Glutamatergic neuron (in vitro differentiated cells): ENCODE data around the gene PRDM16. TPM values are rescaled to one million over a fixed set of nuclear protein-coding genes. Genes with fewer than 3 reads are reported as not detected.

Source experiments
- DNase-seq: peaks from one replicate; pipeline ENCODE4 v3.0.0; 2022
- H3K27ac Mint-ChIP-seq: one replicate; pipeline ENCODE4 v1.8.0; 2020; ENCODE audit warnings: mild to moderate bottlenecking, mixed read lengths, inconsistent platforms; ENCODE audit not compliant: unreplicated experiment
- H3K27me3 Mint-ChIP-seq: one replicate; pipeline ENCODE4 v1.8.0; 2020; ENCODE audit warnings: mild to moderate bottlenecking, moderate library complexity, mixed read lengths, inconsistent platforms; ENCODE audit not compliant: unreplicated experiment
- H3K36me3 Mint-ChIP-seq: one replicate; pipeline ENCODE4 v1.8.0; 2020; ENCODE audit warnings: mild to moderate bottlenecking, mixed read lengths, inconsistent platforms; ENCODE audit not compliant: unreplicated experiment
- H3K4me1 Mint-ChIP-seq: one replicate; pipeline ENCODE4 v1.8.0; 2020; ENCODE audit warnings: mild to moderate bottlenecking, low read depth, mixed read lengths, inconsistent platforms; ENCODE audit not compliant: unreplicated experiment
- H3K4me3 Mint-ChIP-seq: one replicate; pipeline ENCODE4 v1.8.0; 2020; ENCODE audit warnings: mild to moderate bottlenecking, mixed read lengths, inconsistent platforms; ENCODE audit not compliant: unreplicated experiment
- H3K9me3 Mint-ChIP-seq: one replicate; pipeline ENCODE4 v1.8.0; 2020; ENCODE audit warnings: mild to moderate bottlenecking, moderate library complexity, mixed read lengths, inconsistent platforms; ENCODE audit not compliant: unreplicated experiment
- total RNA-seq: library from RNA; stranded (reverse); fragmentation: NEBNext Ultra II Directional; extraction: Animal tissue kit (Norgen Biotek cat#: 25700); gene quantifications from one replicate; pipeline ENCODE4 v1.2.1, GENCODE V29; 2021; ENCODE audit not compliant: unreplicated experiment
- TF ChIP-seq, protein P1 (sequence below): fragments of 200-600 bp; sonication (generic); IDR thresholded peaks from one replicate; pipeline ENCODE4 v1.5.0; 2021; ENCODE audit not compliant: partially characterized antibody, unreplicated experiment

The PRDM16 gene
- total RNA-seq, 1 donor from 2014 or later = 0.07 TPM

DNA sequence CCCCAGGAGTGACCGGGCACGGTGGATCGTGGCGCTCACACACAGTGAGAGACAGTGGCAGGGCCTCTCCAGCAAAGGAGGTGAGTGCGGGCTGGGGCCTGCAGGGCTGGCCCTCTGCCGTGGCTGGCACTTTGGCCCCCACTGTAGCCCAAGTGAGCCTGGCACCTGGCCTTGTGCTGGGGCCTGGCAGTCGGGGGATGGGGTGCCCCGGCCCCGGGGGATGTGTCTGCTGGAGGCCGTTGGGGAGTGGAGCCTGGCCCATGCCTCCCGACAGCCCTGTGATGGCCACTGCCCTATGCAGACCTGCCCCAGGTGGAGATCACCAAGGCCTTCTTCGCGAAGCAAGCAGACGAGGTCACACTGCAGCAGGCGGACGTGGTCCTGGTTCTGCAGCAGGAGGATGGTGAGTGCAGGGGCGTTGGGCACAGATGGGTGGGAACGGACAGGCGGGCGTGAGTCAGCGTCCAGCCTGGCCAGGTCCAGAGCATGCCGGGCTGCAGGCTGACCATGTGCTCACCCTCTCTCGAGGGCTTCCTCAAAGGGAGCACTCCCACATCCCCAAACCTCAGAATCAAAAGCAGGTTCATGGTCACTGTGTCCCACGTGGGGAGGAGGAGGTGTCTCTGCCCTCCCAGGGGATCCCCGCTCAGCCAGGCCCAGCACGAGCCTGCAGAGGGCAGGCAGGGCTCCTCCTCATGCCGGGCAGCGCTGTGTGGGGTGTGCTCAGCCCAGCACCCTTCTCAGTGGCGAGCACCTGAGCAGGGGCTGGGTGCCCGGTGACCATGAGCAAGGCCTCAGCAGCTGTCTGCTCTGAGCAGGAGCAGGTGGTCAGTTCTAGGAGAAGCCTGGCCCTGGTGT lies 410.7 kb downstream of the PRDM16 start:
- no peaks in the 10 kb centered on the region for H3K36me3 Mint-ChIP-seq
- TF ChIP-seq, protein P1, sequence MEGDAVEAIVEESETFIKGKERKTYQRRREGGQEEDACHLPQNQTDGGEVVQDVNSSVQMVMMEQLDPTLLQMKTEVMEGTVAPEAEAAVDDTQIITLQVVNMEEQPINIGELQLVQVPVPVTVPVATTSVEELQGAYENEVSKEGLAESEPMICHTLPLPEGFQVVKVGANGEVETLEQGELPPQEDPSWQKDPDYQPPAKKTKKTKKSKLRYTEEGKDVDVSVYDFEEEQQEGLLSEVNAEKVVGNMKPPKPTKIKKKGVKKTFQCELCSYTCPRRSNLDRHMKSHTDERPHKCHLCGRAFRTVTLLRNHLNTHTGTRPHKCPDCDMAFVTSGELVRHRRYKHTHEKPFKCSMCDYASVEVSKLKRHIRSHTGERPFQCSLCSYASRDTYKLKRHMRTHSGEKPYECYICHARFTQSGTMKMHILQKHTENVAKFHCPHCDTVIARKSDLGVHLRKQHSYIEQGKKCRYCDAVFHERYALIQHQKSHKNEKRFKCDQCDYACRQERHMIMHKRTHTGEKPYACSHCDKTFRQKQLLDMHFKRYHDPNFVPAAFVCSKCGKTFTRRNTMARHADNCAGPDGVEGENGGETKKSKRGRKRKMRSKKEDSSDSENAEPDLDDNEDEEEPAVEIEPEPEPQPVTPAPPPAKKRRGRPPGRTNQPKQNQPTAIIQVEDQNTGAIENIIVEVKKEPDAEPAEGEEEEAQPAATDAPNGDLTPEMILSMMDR = no peak
- H3K4me3 Mint-ChIP-seq = no peak overlapping the region
- H3K27ac Mint-ChIP-seq = no peak overlapping the region
- DNase-seq = no peak
- H3K9me3 Mint-ChIP-seq = no peaks in the 10 kb centered on the region
- H3K27me3 Mint-ChIP-seq = peaks cover 3% of the 10 kb centered on the region
- H3K4me1 Mint-ChIP-seq = no peaks in the 10 kb centered on the region

DNA sequence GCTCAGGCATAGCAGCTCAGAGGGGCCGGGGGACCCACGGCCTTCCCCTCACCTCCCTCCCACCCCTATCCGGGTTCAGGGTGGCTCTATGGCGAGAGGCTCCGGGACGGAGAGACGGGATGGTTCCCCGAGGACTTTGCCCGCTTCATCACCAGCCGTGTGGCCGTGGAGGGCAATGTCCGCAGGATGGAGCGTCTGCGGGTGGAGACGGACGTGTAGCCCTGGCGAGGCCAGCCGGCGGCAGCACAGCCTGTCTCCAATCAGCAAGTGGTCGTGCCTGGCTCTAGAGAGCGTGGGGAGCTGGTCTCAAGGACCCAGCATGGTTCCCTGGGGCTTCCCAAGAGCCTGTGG lies 411.3 kb downstream of the PRDM16 start:
- no peaks in the 10 kb centered on the region for H3K4me1 Mint-ChIP-seq
- DNase-seq = no peak

DNA sequence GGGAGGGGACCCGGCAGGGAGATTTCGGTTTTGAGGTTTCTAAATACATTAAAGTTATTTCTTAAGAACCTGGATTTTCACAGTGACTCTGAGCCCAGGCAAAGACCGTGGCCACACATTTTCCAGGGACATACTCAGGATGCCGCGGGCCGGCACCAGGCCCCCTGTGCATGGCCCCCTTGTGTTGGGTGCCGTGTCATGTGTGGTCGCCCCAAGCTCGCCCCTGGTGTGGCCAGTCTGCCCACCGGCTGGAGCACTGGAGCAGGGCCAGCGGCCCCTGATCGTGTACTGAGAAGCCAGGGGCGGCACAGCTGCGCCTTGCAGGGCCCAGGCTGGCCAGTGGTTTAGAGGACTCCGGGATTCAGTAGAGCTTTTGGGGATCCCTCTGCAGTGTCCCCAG lies 412.0 kb downstream of the PRDM16 start:
- H3K27ac Mint-ChIP-seq = no peak overlapping the region
- TF ChIP-seq, protein P1 = no peak
- no peaks in the 10 kb centered on the region for H3K36me3 Mint-ChIP-seq
- H3K4me1 Mint-ChIP-seq = no peaks in the 10 kb centered on the region
- no peak overlapping the region for H3K4me3 Mint-ChIP-seq
- H3K9me3 Mint-ChIP-seq = no peaks in the 10 kb centered on the region
- DNase-seq = no peak
- peaks cover 3% of the 10 kb centered on the region for H3K27me3 Mint-ChIP-seq

More for the DNA sequence above, 411.3 kb downstream of the PRDM16 start:
- Mint-ChIP-seq H3K4me3 (no peak overlapping the region), H3K9me3 (no peaks in the 10 kb centered on the region), H3K27me3 (peaks cover 3% of the 10 kb centered on the region), H3K27ac (no peak overlapping the region), H3K36me3 (no peaks in the 10 kb centered on the region)
- TF ChIP-seq, protein P1 = no peak

DNA sequence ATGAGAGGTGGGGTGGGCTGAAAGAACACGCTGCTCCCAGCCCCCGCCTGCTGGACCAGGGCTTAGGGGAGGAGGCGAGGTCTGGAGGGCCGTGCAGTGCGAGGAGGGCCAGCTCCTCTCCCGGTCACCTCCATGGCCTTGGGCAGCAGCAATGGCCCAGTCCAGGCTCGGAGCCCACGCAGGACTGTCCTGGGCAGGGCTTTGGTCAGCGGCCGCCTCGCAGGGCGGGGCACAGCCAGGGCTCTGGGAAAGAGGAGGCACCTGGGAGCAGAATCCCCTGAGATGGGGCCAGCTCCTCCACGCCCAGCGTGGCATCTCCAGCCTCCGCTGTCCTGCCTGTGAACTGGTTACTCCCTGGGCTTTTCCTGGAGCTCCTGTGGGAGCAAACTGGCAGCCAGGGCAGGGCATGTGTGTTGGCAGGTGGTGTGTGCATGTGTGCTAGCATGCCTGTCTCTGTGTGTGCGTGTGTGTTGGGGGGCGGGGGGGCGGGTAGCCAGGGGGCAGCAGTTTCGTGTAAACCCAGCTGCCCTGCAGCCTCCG lies 412.9 kb downstream of the PRDM16 start:
- Mint-ChIP-seq H3K36me3 (no peaks in the 10 kb centered on the region), H3K27ac (no peak overlapping the region), H3K4me3 (no peak overlapping the region), H3K27me3 (peaks cover 3% of the 10 kb centered on the region), H3K4me1 (no peaks in the 10 kb centered on the region), H3K9me3 (no peaks in the 10 kb centered on the region)
- no peak for DNase-seq
- TF ChIP-seq, protein P1 = no peak

DNA sequence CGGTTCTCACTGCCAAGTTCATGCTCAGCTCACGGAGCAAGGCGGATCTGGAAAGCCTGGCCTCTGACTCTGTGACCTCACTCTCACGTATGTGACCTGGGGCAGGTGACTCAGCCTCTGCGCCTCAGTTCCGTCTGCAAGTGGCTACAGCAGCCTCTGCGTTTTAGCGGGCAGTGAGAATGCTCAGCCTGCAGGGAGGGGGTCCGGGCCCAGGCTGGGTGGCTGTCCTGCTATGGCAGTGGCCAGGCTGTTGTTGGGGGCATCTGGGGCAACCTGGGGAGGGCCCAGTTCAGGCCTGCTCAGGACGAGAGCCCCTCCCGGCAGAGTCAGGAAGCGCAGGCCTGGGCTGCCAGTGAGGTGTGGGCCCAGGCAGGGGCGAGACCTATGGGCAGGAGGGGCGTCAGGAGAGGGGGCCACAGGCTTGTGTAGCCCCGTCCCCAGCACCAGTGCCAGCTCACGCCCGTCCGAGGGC lies 413.4 kb downstream of the PRDM16 start:
- TF ChIP-seq, protein P1 = no peak
- Mint-ChIP-seq H3K36me3 (no peaks in the 10 kb centered on the region), H3K9me3 (peaks cover 1% of the 10 kb centered on the region), H3K27me3 (peaks cover 3% of the 10 kb centered on the region), H3K4me1 (no peaks in the 10 kb centered on the region), H3K27ac (no peak overlapping the region), H3K4me3 (no peak overlapping the region)
- DNase-seq = no peak
